Measurements from ENCODE around the gene NKD2.

NKD2 gene

DNA sequence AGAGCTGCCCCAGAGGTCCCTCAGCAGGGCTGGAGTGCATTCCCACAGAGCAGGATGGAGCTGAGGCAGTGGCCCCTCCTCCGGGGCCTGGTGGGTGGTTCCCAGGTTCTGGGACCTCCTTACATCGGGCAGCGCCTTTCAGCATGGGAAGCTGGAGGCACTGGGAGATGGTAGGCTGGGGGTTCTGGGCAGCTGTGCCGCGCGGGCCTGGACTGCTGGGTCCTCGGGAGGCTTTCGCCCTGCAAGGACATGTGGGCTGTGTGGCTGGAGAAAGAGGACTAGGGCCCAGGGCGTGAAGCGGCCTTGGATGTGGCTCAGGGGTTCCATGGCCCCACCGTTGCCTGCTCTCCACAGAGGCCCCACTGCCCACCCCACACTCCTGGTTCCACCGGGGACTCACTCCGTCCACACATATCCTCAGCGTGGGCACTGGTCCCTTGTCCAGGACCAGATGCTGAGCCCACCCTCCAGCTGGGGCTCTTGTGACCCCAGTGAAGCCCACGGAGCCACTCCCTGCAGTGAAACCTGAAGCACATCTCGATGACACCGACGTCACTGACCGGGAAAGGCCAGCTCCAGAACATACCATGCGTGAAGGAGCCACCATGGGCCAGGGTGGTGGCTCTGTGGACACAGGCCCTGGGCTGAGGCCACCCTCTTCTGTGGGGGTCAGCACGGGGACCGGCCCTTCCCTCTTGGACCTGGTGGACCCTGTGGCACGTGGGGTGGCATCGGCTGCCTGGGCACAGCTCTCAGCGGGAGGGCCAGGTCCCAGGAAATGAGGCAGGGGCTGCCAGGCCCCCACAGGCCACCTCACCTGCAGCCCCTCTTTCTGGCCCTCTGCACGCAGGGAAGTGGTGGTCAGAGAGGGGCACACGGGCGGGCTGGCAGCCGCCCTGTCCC lies 31.5 kb upstream of the NKD2 start:
- Histone ChIP-seq H4K91ac (ENCODE audit: low read depth, low read length) (no peak overlapping the region), H3K14ac (ENCODE audit: low read length) (no peak overlapping the region), H2BK120ac (ENCODE audit: insufficient read depth, low read length, poor library complexity) (no peak overlapping the region), H4K12ac (ENCODE audit: low read depth, low read length) (no peak overlapping the region), H2AFZ (ENCODE audit: insufficient read depth, low read length, poor library complexity) (no peak overlapping the region), H3K27ac (ENCODE audit: low read depth, low read length) (no peak overlapping the region), H2BK5ac (ENCODE audit: low read depth, low read length, poor library complexity) (no peak overlapping the region), H2AK5ac (ENCODE audit: low read length) (no peak overlapping the region), H3K9me3 (ENCODE audit: insufficient read depth, low read depth, low read length) (peaks cover 2% of the 10 kb centered on the region), H3K79me1 (ENCODE audit: low read length) (no peaks in the 10 kb centered on the region), H2BK12ac (ENCODE audit: low read length) (no peak overlapping the region), H3K4me3 (ENCODE audit: low read depth, low read length) (no peak overlapping the region), H4K8ac (ENCODE audit: low read depth, low read length) (no peak overlapping the region), H3K9ac (ENCODE audit: low read length) (no peak overlapping the region), H3K23ac (ENCODE audit: low read length) (no peak overlapping the region), H3K36me3 (ENCODE audit: control insufficient read depth in 1 of 2, insufficient read depth in 2 of 2, low read length in 2 of 2) (no peaks in the 10 kb centered on the region), H3K79me2 (ENCODE audit: control insufficient read depth, insufficient read depth, low read length, poor library complexity) (no peaks in the 10 kb centered on the region), H3K18ac (ENCODE audit: low read length) (no peak overlapping the region), H3K4me2 (ENCODE audit: low read length) (no peak overlapping the region), H3K4ac (ENCODE audit: low read depth, low read length) (no peak overlapping the region), H3K27me3 (ENCODE audit: insufficient read depth, low read length) (no peaks in the 10 kb centered on the region), H3K4me1 (ENCODE audit: control insufficient read depth in 1 of 2, insufficient read depth in 2 of 2, low read length in 2 of 2) (no peaks in the 10 kb centered on the region)
- no peak for DNase-seq
- WGBS (ENCODE audit: extremely low coverage, insufficient coverage, insufficient read length): no CpG with 5 or more reads among the region's 29 CpGs

DNA sequence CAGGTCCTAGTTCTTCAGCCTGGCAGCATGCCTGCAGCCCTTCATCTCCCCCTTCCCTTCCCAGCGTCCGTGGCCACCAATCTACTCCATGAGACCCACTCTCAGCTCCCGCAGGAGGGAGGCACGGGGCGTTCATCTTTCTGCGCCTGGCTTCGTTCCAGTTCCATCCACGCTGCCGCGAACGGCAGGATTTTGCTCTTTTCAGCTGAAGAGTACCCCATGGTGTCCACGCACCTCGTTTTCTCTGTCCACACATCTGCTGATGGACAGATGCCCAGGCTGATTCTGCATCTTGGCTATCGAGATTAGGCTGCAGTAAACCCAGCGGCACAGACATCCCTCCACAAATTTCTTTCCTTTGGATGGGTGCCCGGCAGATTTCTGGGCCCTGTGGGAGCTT lies 30.5 kb upstream of the NKD2 start:
- H3K4me3 ChIP-seq (ENCODE audit: low read depth, low read length): no peak overlapping the region
- no peak overlapping the region for H3K4ac ChIP-seq (ENCODE audit: low read depth, low read length)
- H4K8ac ChIP-seq (ENCODE audit: low read depth, low read length): no peak overlapping the region
- H3K79me2 ChIP-seq (ENCODE audit: control insufficient read depth, insufficient read depth, low read length, poor library complexity): no peaks in the 10 kb centered on the region
- H3K23ac ChIP-seq (ENCODE audit: low read length): no peak overlapping the region
- H2AK5ac ChIP-seq (ENCODE audit: low read length): no peak overlapping the region
- no peaks in the 10 kb centered on the region for H3K79me1 ChIP-seq (ENCODE audit: low read length)
- WGBS (ENCODE audit: extremely low coverage, insufficient coverage, insufficient read length): no CpG with 5 or more reads among the region's 16 CpGs
- H3K36me3 ChIP-seq (ENCODE audit: control insufficient read depth in 1 of 2, insufficient read depth in 2 of 2, low read length in 2 of 2): no peaks in the 10 kb centered on the region
- peaks cover 2% of the 10 kb centered on the region for H3K9me3 ChIP-seq (ENCODE audit: insufficient read depth, low read depth, low read length)
- H4K91ac ChIP-seq (ENCODE audit: low read depth, low read length): no peak overlapping the region
- H2AFZ ChIP-seq (ENCODE audit: insufficient read depth, low read length, poor library complexity): no peak overlapping the region
- no peak overlapping the region for H2BK12ac ChIP-seq (ENCODE audit: low read length)
- no peak overlapping the region for H3K4me2 ChIP-seq (ENCODE audit: low read length)
- no peak overlapping the region for H3K9ac ChIP-seq (ENCODE audit: low read length)
- no peaks in the 10 kb centered on the region for H3K27me3 ChIP-seq (ENCODE audit: insufficient read depth, low read length)
- no peak overlapping the region for H3K18ac ChIP-seq (ENCODE audit: low read length)
- H3K14ac ChIP-seq (ENCODE audit: low read length): no peak overlapping the region
- H3K4me1 ChIP-seq (ENCODE audit: control insufficient read depth in 1 of 2, insufficient read depth in 2 of 2, low read length in 2 of 2): no peaks in the 10 kb centered on the region
- no peak overlapping the region for H4K12ac ChIP-seq (ENCODE audit: low read depth, low read length)
- H3K27ac ChIP-seq (ENCODE audit: low read depth, low read length): no peak overlapping the region
- H2BK120ac ChIP-seq (ENCODE audit: insufficient read depth, low read length, poor library complexity): no peak overlapping the region
- no peak for DNase-seq
- no peak overlapping the region for H2BK5ac ChIP-seq (ENCODE audit: low read depth, low read length, poor library complexity)

DNA sequence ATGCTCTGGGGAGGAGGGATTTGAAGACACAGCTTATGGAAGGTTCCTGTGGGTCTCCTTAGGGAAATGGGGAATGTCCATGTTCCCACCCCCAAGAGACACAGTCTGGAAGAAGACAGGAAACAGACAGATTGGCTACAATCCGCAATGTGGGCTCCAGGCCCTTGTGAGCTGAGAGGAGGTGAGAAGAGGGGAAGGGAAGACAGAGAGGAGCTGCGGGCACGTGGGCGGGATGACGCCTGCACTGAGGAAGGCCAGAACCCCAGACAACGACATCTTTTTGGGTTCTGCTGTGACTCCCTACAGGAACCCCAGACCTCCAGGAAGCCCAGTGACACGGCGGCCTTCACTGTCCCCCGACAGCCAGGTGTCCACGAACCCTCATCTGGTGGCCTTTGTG lies 29.9 kb upstream of the NKD2 start:
- H2AFZ ChIP-seq (ENCODE audit: insufficient read depth, low read length, poor library complexity): no peak overlapping the region
- H2BK5ac ChIP-seq (ENCODE audit: low read depth, low read length, poor library complexity): no peak overlapping the region
- no peak overlapping the region for H2AK5ac ChIP-seq (ENCODE audit: low read length)
- H3K27ac ChIP-seq (ENCODE audit: low read depth, low read length): no peak overlapping the region
- peaks cover 6% of the 10 kb centered on the region for H3K9me3 ChIP-seq (ENCODE audit: insufficient read depth, low read depth, low read length)
- DNase-seq: no peak
- no peak overlapping the region for H2BK12ac ChIP-seq (ENCODE audit: low read length)
- no peaks in the 10 kb centered on the region for H3K36me3 ChIP-seq (ENCODE audit: control insufficient read depth in 1 of 2, insufficient read depth in 2 of 2, low read length in 2 of 2)
- no peak overlapping the region for H3K4ac ChIP-seq (ENCODE audit: low read depth, low read length)
- H4K8ac ChIP-seq (ENCODE audit: low read depth, low read length): no peak overlapping the region
- H3K18ac ChIP-seq (ENCODE audit: low read length): no peak overlapping the region
- H3K9ac ChIP-seq (ENCODE audit: low read length): no peak overlapping the region
- no peak overlapping the region for H4K12ac ChIP-seq (ENCODE audit: low read depth, low read length)
- no peaks in the 10 kb centered on the region for H3K4me1 ChIP-seq (ENCODE audit: control insufficient read depth in 1 of 2, insufficient read depth in 2 of 2, low read length in 2 of 2)
- no peak overlapping the region for H3K4me2 ChIP-seq (ENCODE audit: low read length)
- no peak overlapping the region for H4K91ac ChIP-seq (ENCODE audit: low read depth, low read length)
- H3K14ac ChIP-seq (ENCODE audit: low read length): no peak overlapping the region
- H3K79me1 ChIP-seq (ENCODE audit: low read length): no peaks in the 10 kb centered on the region
- no peak overlapping the region for H2BK120ac ChIP-seq (ENCODE audit: insufficient read depth, low read length, poor library complexity)
- WGBS (ENCODE audit: extremely low coverage, insufficient coverage, insufficient read length): no CpG with 5 or more reads among the region's 10 CpGs
- no peak overlapping the region for H3K23ac ChIP-seq (ENCODE audit: low read length)
- H3K27me3 ChIP-seq (ENCODE audit: insufficient read depth, low read length): no peaks in the 10 kb centered on the region
- H3K79me2 ChIP-seq (ENCODE audit: control insufficient read depth, insufficient read depth, low read length, poor library complexity): no peaks in the 10 kb centered on the region
- H3K4me3 ChIP-seq (ENCODE audit: low read depth, low read length): no peak overlapping the region

DNA sequence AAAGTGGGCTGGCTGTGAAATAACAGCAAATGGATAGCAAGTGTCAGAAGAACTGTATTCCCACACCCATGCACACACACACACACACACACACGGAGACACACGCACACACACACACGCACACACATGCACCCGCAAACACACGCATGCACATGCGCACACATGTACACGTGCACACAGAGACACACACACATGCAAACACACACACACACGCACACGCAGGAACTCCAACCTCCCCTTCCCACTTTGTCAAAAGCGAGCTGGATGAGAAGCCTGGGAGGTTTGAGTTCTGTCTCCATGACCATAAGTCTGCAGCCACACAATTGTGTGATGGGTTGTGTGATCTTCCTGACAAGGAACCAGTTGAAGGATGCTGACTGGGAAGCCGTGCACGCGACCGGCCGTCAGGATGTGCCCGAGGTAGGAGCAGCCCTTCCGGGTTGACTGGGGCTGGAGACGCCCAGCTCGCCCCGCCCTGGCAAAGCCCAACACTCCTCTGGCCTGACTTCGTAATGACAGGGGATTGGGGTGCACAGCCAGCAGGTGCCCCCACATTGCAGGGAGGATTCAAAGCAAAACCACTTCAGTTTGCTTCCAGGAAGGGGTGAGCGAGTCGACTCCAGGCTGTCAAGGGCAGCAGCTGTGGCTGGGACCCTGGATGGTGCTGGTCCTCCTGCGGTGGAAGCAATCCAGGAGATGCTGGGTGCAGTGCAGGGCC lies 29.3 kb upstream of the NKD2 start:
- H2AK5ac ChIP-seq (ENCODE audit: low read length): no peak overlapping the region
- no peak overlapping the region for H3K4me3 ChIP-seq (ENCODE audit: low read depth, low read length)
- no CpG with 5 or more reads among the region's 24 CpGs for WGBS (ENCODE audit: extremely low coverage, insufficient coverage, insufficient read length)
- no peak for DNase-seq
- no peaks in the 10 kb centered on the region for H3K4me1 ChIP-seq (ENCODE audit: control insufficient read depth in 1 of 2, insufficient read depth in 2 of 2, low read length in 2 of 2)
- H2BK5ac ChIP-seq (ENCODE audit: low read depth, low read length, poor library complexity): no peak overlapping the region
- no peak overlapping the region for H2BK120ac ChIP-seq (ENCODE audit: insufficient read depth, low read length, poor library complexity)
- no peaks in the 10 kb centered on the region for H3K27me3 ChIP-seq (ENCODE audit: insufficient read depth, low read length)
- H3K9ac ChIP-seq (ENCODE audit: low read length): no peak overlapping the region
- H3K9me3 ChIP-seq (ENCODE audit: insufficient read depth, low read depth, low read length): peaks cover 7% of the 10 kb centered on the region
- H4K8ac ChIP-seq (ENCODE audit: low read depth, low read length): no peak overlapping the region
- H3K4me2 ChIP-seq (ENCODE audit: low read length): no peak overlapping the region
- H3K79me1 ChIP-seq (ENCODE audit: low read length): no peaks in the 10 kb centered on the region
- no peak overlapping the region for H4K12ac ChIP-seq (ENCODE audit: low read depth, low read length)
- H2AFZ ChIP-seq (ENCODE audit: insufficient read depth, low read length, poor library complexity): no peak overlapping the region
- no peak overlapping the region for H3K14ac ChIP-seq (ENCODE audit: low read length)
- no peak overlapping the region for H3K23ac ChIP-seq (ENCODE audit: low read length)
- H4K91ac ChIP-seq (ENCODE audit: low read depth, low read length): no peak overlapping the region
- no peaks in the 10 kb centered on the region for H3K36me3 ChIP-seq (ENCODE audit: control insufficient read depth in 1 of 2, insufficient read depth in 2 of 2, low read length in 2 of 2)
- H3K79me2 ChIP-seq (ENCODE audit: control insufficient read depth, insufficient read depth, low read length, poor library complexity): no peaks in the 10 kb centered on the region
- H3K4ac ChIP-seq (ENCODE audit: low read depth, low read length): no peak overlapping the region
- no peak overlapping the region for H3K27ac ChIP-seq (ENCODE audit: low read depth, low read length)
- H2BK12ac ChIP-seq (ENCODE audit: low read length): no peak overlapping the region
- H3K18ac ChIP-seq (ENCODE audit: low read length): no peak overlapping the region

Measured in trophoblast cell (in vitro differentiated cells and primary cell).